ENCODE data around the gene SNX21.

- TF ChIP-seq TAF1 (conservative IDR thresholded peaks at IDR 0.05) (no peak), CTCF (IDR thresholded peaks at IDR 0.05; ENCODE audit: low read depth, low read length, missing input control) (no peak), YY1 (IDR thresholded peaks at IDR 0.05) (no peak), JUND (IDR thresholded peaks at IDR 0.05) (no peak), NR2F2 (IDR thresholded peaks at IDR 0.05) (no peak), ZBTB33 (IDR thresholded peaks at IDR 0.05) (no peak)
Measured at GRCh38 chr20:45832619-45833018, 980 bp upstream of the SNX21 start.
